Muscle of leg (tissue), 11 donors: ENCODE measurements around the gene MAP1S. TPM values are rescaled to one million over a fixed set of nuclear protein-coding genes. Genes with fewer than 3 reads are reported as not detected.

ENCODE experiments used
- DNase-seq: peaks from one replicate; pipeline ENCODE4 v3.0.0; 2013
- H3K27ac ChIP-seq: one replicate; pipeline ENCODE4 v1.5.1; 2013; ENCODE audit warnings: mild to moderate bottlenecking, low read length, control low read depth
- H3K27me3 ChIP-seq: one replicate; pipeline ENCODE4 v1.6.1; 2013; ENCODE audit warnings: low read length; ENCODE audit not compliant: control insufficient read depth, insufficient read depth
- H3K36me3 ChIP-seq: one replicate; pipeline ENCODE4 v1.6.1; 2013; ENCODE audit warnings: low read length; ENCODE audit not compliant: control insufficient read depth, insufficient read depth
- H3K4me1 ChIP-seq: one replicate; pipeline ENCODE4 v1.6.1; 2013; ENCODE audit warnings: low read length; ENCODE audit not compliant: control insufficient read depth, insufficient read depth
- H3K4me3 ChIP-seq: one replicate; pipeline ENCODE4 v1.5.1; 2013; ENCODE audit warnings: low read length, control low read depth
- H3K9me3 ChIP-seq: replicated peaks from 2 replicates; pipeline ENCODE4 v1.6.1; 2013; ENCODE audit warnings: low read depth, low read length; ENCODE audit not compliant: control insufficient read depth
- WGBS: methylation state at CpG from one replicate; pipeline ENCODE4 v1.1.5; 2013; ENCODE audit warnings: missing lambda C conversion rate; ENCODE audit not compliant: insufficient coverage; 5-methylcytosine and 5-hydroxymethylcytosine counted together
- polyA plus RNA-seq, 8 donors: library from polyadenylated mRNA; unstranded; fragments of 120-200 nt; gene quantifications; one replicate each; pipeline versions ENCODE4 v1.2.1 to v1.2.3, GENCODE V29; 2013; ENCODE audit warnings: inconsistent platforms in 1 of 8, low replicate concordance in 1 of 8; ENCODE audit not compliant: insufficient read length in 8 of 8, insufficient read depth in 1 of 8
- total RNA-seq: library from RNA; stranded (reverse); fragments of 120-200 nt; gene quantifications from one replicate; pipeline ENCODE4 v1.2.4, GENCODE V29; 2013

The MAP1S gene
- total and polyA plus RNA-seq, 9 donors, result 14.1 to 51.6 (median 33.7) TPM

GRCh38 chr19:17735410-17735809 lies 16.1 kb downstream of the MAP1S start:
- peaks cover 57% of the 10 kb centered on the region for H3K36me3 ChIP-seq
- no peak for DNase-seq
- no peak overlapping the region for H3K4me3 ChIP-seq
- no peaks in the 10 kb centered on the region for H3K27me3 ChIP-seq
- H3K9me3 ChIP-seq, result peaks cover 3% of the 10 kb centered on the region
- 100% methylated on average over 3 of the region's 5 CpGs for WGBS
- H3K27ac ChIP-seq, result no peak overlapping the region
- peaks cover 4% of the 10 kb centered on the region for H3K4me1 ChIP-seq

- DNase-seq, result no peak
- H3K27ac ChIP-seq, result no peak overlapping the region
- H3K36me3 ChIP-seq, result peaks cover 36% of the 10 kb centered on the region
- H3K9me3 ChIP-seq, result no peaks in the 10 kb centered on the region
- peaks cover 4% of the 10 kb centered on the region for H3K4me1 ChIP-seq
- H3K27me3 ChIP-seq, result no peaks in the 10 kb centered on the region
- WGBS, result 89% methylated on average over 4 of the region's 7 CpGs
- H3K4me3 ChIP-seq, result no peak overlapping the region
Measured at GRCh38 chr19:17737690-17738153, 18.4 kb downstream of the MAP1S start.

- DNase-seq, result peak; percentile 52
- H3K27ac ChIP-seq, result no peak overlapping the region
- H3K9me3 ChIP-seq, result no peaks in the 10 kb centered on the region
- H3K36me3 ChIP-seq, result peaks cover 20% of the 10 kb centered on the region
- no peak overlapping the region for H3K4me3 ChIP-seq
- no peaks in the 10 kb centered on the region for H3K27me3 ChIP-seq
- WGBS, result 62% methylated on average over 17 of the region's 18 CpGs
- peaks cover 4% of the 10 kb centered on the region for H3K4me1 ChIP-seq
Measured at GRCh38 chr19:17739121-17739875, 20.0 kb downstream of the MAP1S start.

GRCh38 chr19:17741456-17741855 lies 22.2 kb downstream of the MAP1S start:
- no peak for DNase-seq
- peaks cover 5% of the 10 kb centered on the region for H3K36me3 ChIP-seq
- no peak overlapping the region for H3K27ac ChIP-seq
- no peaks in the 10 kb centered on the region for H3K9me3 ChIP-seq
- WGBS, result 87% methylated on average over 2 of the region's 2 CpGs
- no peak overlapping the region for H3K4me3 ChIP-seq
- H3K27me3 ChIP-seq, result no peaks in the 10 kb centered on the region
- H3K4me1 ChIP-seq, result peaks cover 4% of the 10 kb centered on the region

- 78% methylated on average over 4 of the region's 6 CpGs for WGBS
- Histone ChIP-seq H3K9me3 (no peaks in the 10 kb centered on the region), H3K4me1 (peaks cover 6% of the 10 kb centered on the region), H3K27me3 (no peaks in the 10 kb centered on the region), H3K36me3 (no peaks in the 10 kb centered on the region), H3K4me3 (no peak overlapping the region), H3K27ac (no peak overlapping the region)
- DNase-seq, result no peak
Measured at GRCh38 chr19:17743874-17744580, 24.7 kb downstream of the MAP1S start.

GRCh38 chr19:17747205-17748098 lies 28.2 kb downstream of the MAP1S start:
- Histone ChIP-seq H3K4me1 (peaks cover 3% of the 10 kb centered on the region), H3K27ac (no peak overlapping the region)

GRCh38 chr19:17748884-17749638 lies 29.8 kb downstream of the MAP1S start:
- Histone ChIP-seq H3K36me3 (no peaks in the 10 kb centered on the region), H3K4me1 (peaks cover 5% of the 10 kb centered on the region), H3K4me3 (no peak overlapping the region), H3K27ac (no peak overlapping the region), H3K27me3 (no peaks in the 10 kb centered on the region), H3K9me3 (no peaks in the 10 kb centered on the region)
- DNase-seq, result no peak
- WGBS, result 25% methylated on average over 1 of the region's 6 CpGs

More at GRCh38 chr19:17747205-17748098, 28.2 kb downstream of the MAP1S start:
- no peaks in the 10 kb centered on the region for H3K36me3 ChIP-seq
- no peaks in the 10 kb centered on the region for H3K9me3 ChIP-seq
- peak; percentile 94 for DNase-seq
- H3K4me3 ChIP-seq, result peak overlapping the region; percentile 19
- H3K27me3 ChIP-seq, result no peaks in the 10 kb centered on the region
- WGBS, result 5% methylated on average over 44 of the region's 75 CpGs

- Histone ChIP-seq H3K4me3 (no peak overlapping the region), H3K27me3 (no peaks in the 10 kb centered on the region), H3K4me1 (peaks cover 5% of the 10 kb centered on the region), H3K27ac (no peak overlapping the region), H3K36me3 (no peaks in the 10 kb centered on the region), H3K9me3 (no peaks in the 10 kb centered on the region)
- 24% methylated on average over 2 of the region's 8 CpGs for WGBS
- no peak for DNase-seq
Measured at GRCh38 chr19:17749912-17750317, 30.6 kb downstream of the MAP1S start.

- H3K27ac ChIP-seq, result no peak within 1 kb of the TSS
- H3K36me3 ChIP-seq, result no peaks in the 10 kb centered on the region
- H3K4me3 ChIP-seq, result no peak within 1 kb of the TSS
- peaks cover 14% of the 10 kb centered on the region for H3K4me1 ChIP-seq
- no peaks in the 10 kb centered on the region for H3K9me3 ChIP-seq
- no peak for DNase-seq
- WGBS, result 40% methylated on average over 11 of the region's 28 CpGs
- H3K27me3 ChIP-seq, result no peaks in the 10 kb centered on the region
Measured at GRCh38 chr19:17751103-17751911, 32.0 kb downstream of the MAP1S start, which contains the start of gene FCHO1. Gene FCHO1, plus strand, starts transcription at chr19:17751477. Its CDS starts 3,688 bp downstream, at chr19:17755165.
